ENCODE measurements around the gene FBXL14. TPM values are rescaled to one million over a fixed set of nuclear protein-coding genes. Genes with fewer than 3 reads are reported as not detected.

FBXL14 gene
- total and polyA plus RNA-seq, 12 donors, result 1.5 to 8.4 (median 6.5) TPM

GRCh38 chr12:1529862-1530591, 64.4 kb downstream of the FBXL14 start:
- peaks cover 0 to 26% (median 5%) of the 10 kb centered on the region in 9 donors for H3K4me1 ChIP-seq
- whole genome bisulfite sequencing, 2 donors, result 3 to 4% methylated on average over 65 to 100 of the region's 101 CpGs
- peak overlapping the region; percentile 12 to 57 (median 52) for H3K4me3 ChIP-seq
- peaks cover 9 to 89% (median 56%) of the 10 kb centered on the region in 7 donors for H3K27me3 ChIP-seq
- no peaks in the 10 kb centered on the region for H3K36me3 ChIP-seq
- H3K9me3 ChIP-seq, result no peaks in the 10 kb centered on the region
- no peak overlapping the region for H3K27ac ChIP-seq
- intact Hi-C loops (cut with DNase I), result no loop called here
- ATAC-seq (peak in 3 of 8 donors; percentile 49 to 81 (median 58)), DNase-seq (peak; percentile 16 to 50)
- TF ChIP-seq, protein P1, sequence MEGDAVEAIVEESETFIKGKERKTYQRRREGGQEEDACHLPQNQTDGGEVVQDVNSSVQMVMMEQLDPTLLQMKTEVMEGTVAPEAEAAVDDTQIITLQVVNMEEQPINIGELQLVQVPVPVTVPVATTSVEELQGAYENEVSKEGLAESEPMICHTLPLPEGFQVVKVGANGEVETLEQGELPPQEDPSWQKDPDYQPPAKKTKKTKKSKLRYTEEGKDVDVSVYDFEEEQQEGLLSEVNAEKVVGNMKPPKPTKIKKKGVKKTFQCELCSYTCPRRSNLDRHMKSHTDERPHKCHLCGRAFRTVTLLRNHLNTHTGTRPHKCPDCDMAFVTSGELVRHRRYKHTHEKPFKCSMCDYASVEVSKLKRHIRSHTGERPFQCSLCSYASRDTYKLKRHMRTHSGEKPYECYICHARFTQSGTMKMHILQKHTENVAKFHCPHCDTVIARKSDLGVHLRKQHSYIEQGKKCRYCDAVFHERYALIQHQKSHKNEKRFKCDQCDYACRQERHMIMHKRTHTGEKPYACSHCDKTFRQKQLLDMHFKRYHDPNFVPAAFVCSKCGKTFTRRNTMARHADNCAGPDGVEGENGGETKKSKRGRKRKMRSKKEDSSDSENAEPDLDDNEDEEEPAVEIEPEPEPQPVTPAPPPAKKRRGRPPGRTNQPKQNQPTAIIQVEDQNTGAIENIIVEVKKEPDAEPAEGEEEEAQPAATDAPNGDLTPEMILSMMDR (IDR thresholded peaks at IDR 0.05), result no peak

DNA sequence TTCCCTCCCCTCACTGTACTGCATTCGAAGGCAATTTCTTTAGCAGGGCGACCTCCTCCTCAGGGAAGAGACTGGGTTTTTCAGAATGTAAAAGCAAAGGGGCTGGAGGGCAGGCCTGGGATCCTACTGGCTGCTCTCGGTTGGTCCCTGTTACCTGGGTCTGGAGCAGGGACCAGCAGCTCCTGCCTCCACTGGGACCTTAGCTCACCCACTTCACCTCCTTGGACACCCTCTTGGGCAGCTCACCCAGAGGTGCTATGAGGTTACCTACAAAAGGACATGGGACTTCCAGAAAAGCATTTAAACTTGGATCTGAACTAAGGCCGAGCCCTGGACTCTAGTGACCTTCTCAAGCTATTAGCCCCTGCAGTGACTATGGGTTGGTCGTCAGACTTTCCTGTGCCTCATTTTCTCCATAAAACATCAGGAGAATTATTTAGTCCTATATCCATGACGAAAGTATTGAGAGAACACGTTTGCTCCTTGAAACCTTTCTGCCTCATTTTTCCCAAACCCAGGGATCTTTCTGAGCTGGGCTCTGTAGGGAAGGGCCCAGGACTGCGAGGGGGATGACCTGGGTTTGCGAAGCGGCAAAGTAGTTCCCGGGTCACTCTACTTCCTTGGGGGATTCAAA, 65.0 kb downstream of the FBXL14 start:
- Histone ChIP-seq H3K9me3 (no peaks in the 10 kb centered on the region), H3K4me1 (peaks cover 0 to 26% (median 5%) of the 10 kb centered on the region in 9 donors), H3K27me3 (peaks cover 9 to 86% (median 52%) of the 10 kb centered on the region in 7 donors), H3K4me3 (peak overlapping the region; percentile 12 to 57 (median 52)), H3K36me3 (no peaks in the 10 kb centered on the region), H3K27ac (no peak overlapping the region)
- WGBS, 2 donors, result 68 to 74% methylated on average over 11 of the region's 11 CpGs
- DNase-seq (no peak), ATAC-seq (no peak)
- intact Hi-C loops (cut with DNase I), result no loop called here
- TF ChIP-seq, protein P1 (IDR thresholded peaks at IDR 0.05), result no peak

- ATAC-seq (no peak), DNase-seq (no peak)
- Histone ChIP-seq H3K4me1 (peaks cover 0 to 22% (median 5%) of the 10 kb centered on the region in 9 donors), H3K27ac (no peak overlapping the region), H3K27me3 (peaks cover 9 to 85% (median 52%) of the 10 kb centered on the region in 7 donors), H3K4me3 (no peak overlapping the region), H3K9me3 (no peaks in the 10 kb centered on the region), H3K36me3 (no peaks in the 10 kb centered on the region)
- intact Hi-C loops (cut with DNase I), result no loop called here
- TF ChIP-seq, protein P1 (IDR thresholded peaks at IDR 0.05), result no peak
- 97 to 100% methylated on average over 3 of the region's 3 CpGs for WGBS, 2 donors
Measured at GRCh38 chr12:1528791-1529190, 65.6 kb downstream of the FBXL14 start.

DNA sequence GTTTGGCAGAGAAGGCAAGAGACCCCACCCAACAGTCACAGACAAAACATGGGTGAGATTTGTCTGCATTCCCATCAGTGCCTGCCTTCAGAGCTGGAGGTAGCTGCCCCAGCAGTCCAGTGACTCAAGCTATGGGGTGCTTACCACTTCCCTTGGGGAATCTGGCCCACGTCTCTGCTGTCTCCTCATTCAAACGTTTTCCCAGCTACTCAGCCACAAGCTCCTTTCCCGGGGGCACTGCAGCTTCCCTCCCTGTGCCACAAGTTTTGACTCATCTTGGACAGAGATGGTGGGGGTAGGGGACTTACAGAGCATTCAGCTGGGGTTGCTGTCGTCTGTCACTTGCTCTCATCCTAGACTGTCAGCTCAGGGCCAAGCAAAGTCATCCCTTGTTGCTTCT, 66.6 kb downstream of the FBXL14 start:
- Histone ChIP-seq H3K4me1 (peaks cover 0 to 15% (median 5%) of the 10 kb centered on the region in 9 donors), H3K27me3 (peaks cover 9 to 81% (median 57%) of the 10 kb centered on the region in 7 donors), H3K9me3 (no peaks in the 10 kb centered on the region), H3K27ac (no peak overlapping the region), H3K36me3 (no peaks in the 10 kb centered on the region), H3K4me3 (no peak overlapping the region)
- ATAC-seq (no peak), DNase-seq (no peak)
- 67 to 71% methylated on average over 4 of the region's 4 CpGs for WGBS, 2 donors
- TF ChIP-seq, protein P1 (IDR thresholded peaks at IDR 0.05), result no peak
- intact Hi-C loops (cut with DNase I), result no loop called here

Measured in heart right ventricle (tissue), 16 donors.